ENCODE results near the gene FOXJ1.

The FOXJ1 gene

DNA sequence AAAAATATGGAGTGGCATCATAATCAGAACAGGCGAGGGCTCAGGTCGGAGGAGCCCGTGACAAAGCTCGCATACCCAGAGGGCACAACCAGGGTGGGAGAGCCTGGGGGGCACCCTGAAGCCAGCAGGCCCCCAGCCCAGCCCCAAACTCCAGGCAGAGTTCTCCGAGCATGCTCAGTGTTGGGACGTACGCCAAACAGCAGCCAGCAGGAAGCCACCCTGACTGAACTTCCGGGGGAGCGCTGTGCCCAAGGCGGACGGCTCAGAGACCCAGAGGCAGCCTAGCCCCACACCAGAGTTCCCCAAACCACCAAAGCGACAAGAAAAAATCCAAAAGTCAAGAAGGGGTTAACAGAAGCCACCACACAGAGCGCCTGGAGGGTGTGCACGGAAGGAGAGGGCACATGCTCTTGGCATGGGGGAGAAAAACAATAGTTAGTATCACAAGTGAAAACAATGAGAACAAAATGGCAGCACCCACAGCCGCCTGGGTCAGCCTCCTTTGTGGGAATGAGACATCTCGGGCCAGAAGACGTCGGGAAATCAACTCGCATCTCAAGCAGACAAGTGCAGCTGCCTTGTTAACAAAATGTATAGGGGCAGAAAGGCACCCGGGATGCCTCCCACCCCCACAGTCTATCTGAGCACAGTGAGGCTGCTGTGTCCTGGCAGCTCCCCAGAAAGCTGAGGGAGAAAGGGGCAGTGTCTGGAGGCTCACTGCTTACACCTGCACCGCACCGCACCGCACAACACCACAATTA, 49.3 kb downstream of the FOXJ1 start:
- DNase-seq (ENCODE audit: low spot score) = no peak

DNA sequence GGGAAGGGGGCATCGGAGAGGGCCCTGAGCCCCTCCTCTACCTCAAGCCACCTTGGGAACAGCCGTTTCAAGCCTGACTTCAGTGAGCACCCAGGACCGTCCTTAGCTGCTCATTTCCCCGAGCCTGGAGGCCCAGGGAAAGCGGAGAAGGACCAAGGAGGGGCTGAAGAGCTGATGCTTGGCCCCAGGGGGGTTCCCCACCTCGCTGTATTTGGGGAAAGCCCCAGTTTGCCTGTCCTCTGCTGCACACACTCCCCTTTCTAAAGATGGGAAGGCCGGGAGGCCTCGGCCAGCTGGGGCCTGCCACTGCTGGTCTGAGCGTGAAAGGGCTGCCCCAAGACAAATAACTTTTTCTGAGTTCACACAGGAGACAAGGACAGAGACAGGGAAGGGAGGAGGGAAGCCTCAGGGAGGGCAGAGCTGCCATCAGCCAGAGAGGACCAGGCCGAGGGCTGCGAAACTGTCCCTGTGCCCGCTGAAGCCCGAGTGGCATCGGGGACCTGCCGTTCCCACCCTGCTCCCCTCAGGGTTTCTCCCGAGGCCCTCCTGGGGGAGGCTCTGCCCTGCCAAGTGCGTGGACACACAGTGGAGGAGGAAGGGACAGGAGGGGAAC, 50.4 kb downstream of the FOXJ1 start:
- no peak for DNase-seq (ENCODE audit: low spot score)

DNA sequence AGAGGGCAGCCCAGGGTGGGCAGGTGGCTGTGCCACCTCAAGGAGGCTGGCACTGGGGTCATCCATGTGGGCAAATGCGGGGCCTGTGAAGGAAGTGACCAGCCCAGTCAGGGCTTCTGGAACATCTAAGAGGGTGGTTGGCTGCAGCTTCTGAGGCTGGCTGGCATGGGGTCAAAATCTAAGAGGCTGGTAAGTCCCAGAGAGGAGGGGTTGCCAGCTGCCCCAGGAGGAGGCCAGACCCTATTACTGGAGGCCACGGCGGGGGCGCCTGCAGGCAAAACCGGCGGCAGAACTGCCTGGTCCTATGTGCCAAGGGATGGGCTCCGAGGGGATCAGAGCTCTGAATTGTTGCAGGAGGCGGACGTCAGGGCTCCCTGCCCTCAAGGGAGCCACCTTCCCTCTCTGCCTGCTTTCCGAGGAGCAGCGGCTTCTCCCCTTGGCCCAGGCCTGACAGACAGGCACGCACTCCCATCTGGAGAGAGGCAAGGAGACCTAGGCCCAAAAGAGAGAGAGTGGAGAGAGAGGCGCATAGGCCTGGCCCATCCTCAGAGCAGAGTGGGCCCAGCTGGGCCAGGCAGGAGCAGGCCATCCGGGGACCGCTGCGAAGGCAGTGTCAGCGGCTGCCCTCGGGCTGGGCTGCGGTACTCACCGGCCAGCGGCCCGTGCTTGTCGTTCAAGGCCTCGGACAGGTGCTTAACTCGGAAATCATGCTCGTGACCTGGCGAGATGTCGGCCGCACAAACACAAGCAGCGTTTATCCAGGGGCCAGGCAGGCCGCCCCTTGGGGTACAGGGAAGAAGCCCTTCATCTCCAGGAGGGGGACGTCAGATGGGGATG, 51.1 kb downstream of the FOXJ1 start:
- no peak for DNase-seq (ENCODE audit: low spot score)

DNA sequence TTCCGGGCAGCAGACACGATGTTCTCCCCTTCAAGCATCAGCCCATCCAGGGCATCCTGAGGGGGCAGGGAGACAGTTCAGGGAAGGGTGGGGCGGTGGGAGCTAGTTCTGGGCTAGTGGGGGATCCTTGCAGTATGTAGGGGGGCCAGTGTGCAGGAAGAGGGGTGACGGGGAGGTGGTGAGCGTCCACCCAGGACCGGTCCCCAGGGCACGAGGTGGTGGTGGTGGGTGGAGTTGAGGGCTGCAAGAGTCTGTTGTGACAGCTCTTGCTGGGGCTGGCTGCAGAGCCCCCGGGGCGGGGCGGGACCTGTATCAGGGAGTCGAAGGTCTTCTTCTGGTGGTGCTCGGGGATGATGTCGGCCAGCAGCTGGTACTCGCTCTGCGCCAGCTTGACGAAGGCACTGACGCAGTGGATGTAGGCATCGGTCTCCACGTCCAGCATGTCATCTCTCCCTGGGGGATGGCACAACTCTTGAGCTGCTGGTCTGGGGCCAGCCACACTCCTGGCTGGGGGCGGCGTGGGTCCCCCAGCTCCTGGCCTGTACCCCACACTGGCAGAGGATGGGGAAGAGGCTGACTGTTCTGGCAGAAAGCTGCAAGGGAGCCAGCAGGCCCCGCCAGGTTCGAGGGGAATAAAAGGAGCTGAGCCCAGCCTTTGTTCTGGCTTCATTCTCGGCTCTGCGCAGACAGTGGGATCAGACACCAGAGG, 52.0 kb downstream of the FOXJ1 start:
- DNase-seq (ENCODE audit: low spot score) = no peak

DNA sequence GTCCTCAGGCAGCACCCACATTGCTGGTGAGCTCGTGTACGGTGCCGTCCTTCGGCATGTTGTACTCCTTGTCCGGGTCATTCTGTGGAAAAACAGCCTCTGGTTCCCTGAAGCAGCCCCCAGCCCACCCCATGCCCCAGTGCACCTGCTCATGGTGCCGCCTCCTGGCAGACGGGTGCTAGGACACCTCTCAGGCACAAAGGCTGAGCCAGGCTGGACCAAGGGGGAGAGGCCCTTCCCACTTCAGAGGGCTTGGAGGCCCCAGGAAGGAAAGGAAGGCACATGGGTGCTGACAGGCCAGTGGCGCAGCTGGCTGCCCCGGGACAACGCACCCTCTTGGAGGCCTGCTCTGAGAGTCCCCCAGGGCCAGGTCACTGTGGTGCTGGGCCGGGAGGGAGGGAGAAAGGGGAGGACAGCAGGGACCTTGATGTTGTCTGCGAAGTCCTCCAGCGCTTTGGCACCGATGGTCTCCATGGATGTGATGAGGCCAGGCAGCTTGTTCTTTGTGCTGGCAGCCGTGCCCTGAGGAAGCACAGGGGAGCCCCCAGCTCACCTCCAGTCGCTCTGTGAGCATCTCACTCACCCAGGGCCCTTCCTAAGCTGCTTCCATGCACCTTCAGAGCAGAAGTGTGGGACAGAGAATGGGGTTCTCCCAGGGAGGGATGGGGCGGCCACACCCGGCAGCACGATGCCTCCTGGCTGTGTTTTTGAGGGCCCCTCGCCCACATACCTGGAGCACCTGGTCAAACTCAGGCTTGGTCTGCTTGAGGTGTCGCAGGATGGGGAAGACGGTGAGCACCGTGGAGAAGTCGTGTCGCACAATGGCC, 52.8 kb downstream of the FOXJ1 start:
- no peak for DNase-seq (ENCODE audit: low spot score)

DNA sequence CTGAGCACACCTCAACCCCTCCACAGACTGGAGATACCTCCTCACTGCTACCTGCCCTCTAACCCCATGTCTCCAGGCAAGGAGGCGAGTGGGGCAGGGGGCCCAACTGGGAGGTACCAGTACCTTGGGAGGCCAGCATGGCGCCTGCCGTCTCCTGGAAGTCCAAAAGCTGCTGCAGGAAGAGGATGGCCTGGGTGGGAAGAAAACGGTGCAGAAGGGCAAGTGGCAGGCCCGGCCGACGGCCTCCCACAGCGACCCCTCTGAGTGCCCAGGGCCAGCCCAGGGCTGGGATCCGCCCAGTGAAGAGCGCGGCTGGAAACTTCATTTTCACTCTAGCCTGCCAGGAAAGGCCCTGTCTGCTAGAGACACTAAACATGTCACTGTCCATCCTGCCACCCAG, 53.5 kb downstream of the FOXJ1 start:
- DNase-seq (ENCODE audit: low spot score) = no peak

DNA sequence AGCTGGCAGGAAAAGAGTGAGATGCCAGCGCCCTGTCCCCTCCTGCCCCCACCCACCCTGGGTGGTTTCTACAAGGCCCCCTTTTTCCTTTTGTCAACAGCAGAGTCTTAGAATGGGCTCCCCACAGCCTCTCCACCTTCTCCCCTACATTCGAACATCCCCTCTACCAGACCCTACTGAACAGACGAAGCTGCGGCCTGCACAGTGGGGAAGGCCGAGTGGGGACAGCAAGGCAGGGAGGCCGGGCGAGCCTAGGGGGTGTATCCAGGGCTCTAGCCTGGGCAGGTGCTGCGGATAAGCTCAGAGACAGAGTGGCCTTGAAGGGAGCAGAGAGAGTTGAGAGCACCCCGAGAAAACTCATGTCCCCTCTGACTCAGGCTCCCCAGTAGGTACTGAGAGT, 54.7 kb downstream of the FOXJ1 start:
- no peak for DNase-seq (ENCODE audit: low spot score)
